Endothelial cell of umbilical vein (primary cell): ENCODE data around the gene TMEM97.

Experiments
- POLR2A ChIP-seq: IDR thresholded peaks from 2 replicates; pipeline ENCODE4 v1.6.1; 2012; ENCODE audit warnings: low read depth, mild to moderate bottlenecking, control low read depth, low read length
- POLR2AphosphoS5 ChIP-seq: IDR thresholded peaks from 2 replicates; pipeline ENCODE4 v1.6.1; 2012; ENCODE audit warnings: low read depth, mild to moderate bottlenecking, control low read depth, low read length, moderate library complexity; ENCODE audit not compliant: insufficient read depth
- TF ChIP-seq, protein P1 (sequence below), 2 donors: IDR thresholded peaks; 1 replicate in 1 of 2; 2 replicates in 1 of 2; pipeline ENCODE4 v1.5.1; 2011; ENCODE audit warnings: low read length in 2 of 2, mild to moderate bottlenecking in 2 of 2, moderate library complexity in 2 of 2, control low read depth in 1 of 2, inconsistent platforms in 1 of 2, low read depth in 1 of 2; ENCODE audit not compliant: insufficient read depth in 1 of 2; ENCODE audit errors: extremely low read depth in 1 of 2

DNA sequence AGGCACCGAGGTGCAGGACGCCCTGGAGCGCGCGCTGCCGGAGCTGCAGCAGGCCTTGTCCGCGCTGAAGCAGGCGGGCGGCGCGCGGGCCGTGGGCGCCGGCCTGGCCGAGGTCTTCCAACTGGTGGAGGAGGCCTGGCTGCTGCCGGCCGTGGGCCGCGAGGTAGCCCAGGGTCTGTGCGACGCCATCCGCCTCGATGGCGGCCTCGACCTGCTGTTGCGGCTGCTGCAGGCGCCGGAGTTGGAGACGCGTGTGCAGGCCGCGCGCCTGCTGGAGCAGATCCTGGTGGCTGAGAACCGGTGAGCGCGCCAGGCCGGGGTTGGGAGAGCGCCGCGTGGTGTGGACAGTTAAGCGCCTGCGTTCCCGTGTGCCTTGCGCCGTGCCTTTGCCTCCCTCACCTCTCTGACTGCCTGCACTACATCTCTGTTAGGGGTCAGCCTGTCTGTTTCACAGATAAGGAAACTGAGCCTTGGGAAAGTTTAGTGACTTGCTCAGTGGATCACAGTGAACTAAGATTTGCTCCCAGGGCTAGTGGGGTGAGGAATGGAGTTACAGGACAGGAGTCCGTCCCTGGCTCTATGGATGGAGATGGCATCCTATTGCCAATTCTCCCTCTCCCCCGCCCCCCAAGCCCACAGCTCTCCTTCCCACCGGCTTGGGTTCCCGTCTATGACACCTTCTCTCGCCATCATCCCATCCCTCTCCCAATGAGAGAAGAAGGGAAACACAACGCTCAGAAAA, 53.4 kb downstream of the TMEM97 start:
- TF ChIP-seq, protein P1, sequence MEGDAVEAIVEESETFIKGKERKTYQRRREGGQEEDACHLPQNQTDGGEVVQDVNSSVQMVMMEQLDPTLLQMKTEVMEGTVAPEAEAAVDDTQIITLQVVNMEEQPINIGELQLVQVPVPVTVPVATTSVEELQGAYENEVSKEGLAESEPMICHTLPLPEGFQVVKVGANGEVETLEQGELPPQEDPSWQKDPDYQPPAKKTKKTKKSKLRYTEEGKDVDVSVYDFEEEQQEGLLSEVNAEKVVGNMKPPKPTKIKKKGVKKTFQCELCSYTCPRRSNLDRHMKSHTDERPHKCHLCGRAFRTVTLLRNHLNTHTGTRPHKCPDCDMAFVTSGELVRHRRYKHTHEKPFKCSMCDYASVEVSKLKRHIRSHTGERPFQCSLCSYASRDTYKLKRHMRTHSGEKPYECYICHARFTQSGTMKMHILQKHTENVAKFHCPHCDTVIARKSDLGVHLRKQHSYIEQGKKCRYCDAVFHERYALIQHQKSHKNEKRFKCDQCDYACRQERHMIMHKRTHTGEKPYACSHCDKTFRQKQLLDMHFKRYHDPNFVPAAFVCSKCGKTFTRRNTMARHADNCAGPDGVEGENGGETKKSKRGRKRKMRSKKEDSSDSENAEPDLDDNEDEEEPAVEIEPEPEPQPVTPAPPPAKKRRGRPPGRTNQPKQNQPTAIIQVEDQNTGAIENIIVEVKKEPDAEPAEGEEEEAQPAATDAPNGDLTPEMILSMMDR (IDR thresholded peaks at IDR 0.05; ENCODE audit: extremely low read depth in 1 of 2, insufficient read depth in 1 of 2, low read depth in 1 of 2, low read length in 2 of 2): no peak
- TF ChIP-seq POLR2AphosphoS5 (no peak), POLR2A (no peak)
